Kidney (tissue), 14 donors: ENCODE measurements around the gene JDP2. TPM values are rescaled to one million over a fixed set of nuclear protein-coding genes. Genes with fewer than 3 reads are reported as not detected.

Source experiments
- DNase-seq, 5 donors: peaks; one replicate each; pipeline ENCODE4 v3.0.0-alpha.2; 2013 to 2020
- FAIRE-seq: peaks from 2 replicates; lab custom pipeline; 2012; peaks lifted over from hg19 to GRCh38; lab: Jason Lieb, UNC
- H3K27ac ChIP-seq, 2 donors: one replicate each; pipeline ENCODE4 v1.7.0; 2013; ENCODE audit warnings: low read depth in 2 of 2, low read length in 2 of 2, inconsistent platforms in 1 of 2
- H3K27me3 ChIP-seq: one replicate; pipeline ENCODE4 v1.7.1; 2013; ENCODE audit warnings: low read length, inconsistent platforms; ENCODE audit not compliant: control insufficient read depth, insufficient read depth
- H3K36me3 ChIP-seq, 3 donors: one replicate each; pipeline versions ENCODE4 v1.7.0 to v1.7.1; 2013; ENCODE audit warnings: low read length in 3 of 3, control low read depth in 1 of 3, inconsistent platforms in 1 of 3; ENCODE audit not compliant: insufficient read depth in 3 of 3, control insufficient read depth in 2 of 3
- H3K4me1 ChIP-seq, 3 donors: one replicate each; pipeline versions ENCODE4 v1.7.0 to v1.7.1; 2013; ENCODE audit warnings: low read length in 3 of 3, inconsistent platforms in 1 of 3, low read depth in 1 of 3; ENCODE audit not compliant: control insufficient read depth in 2 of 3, insufficient read depth in 2 of 3
- H3K4me3 ChIP-seq, 3 donors: one replicate each; pipeline versions ENCODE4 v1.7.0 to v1.8.1; 2013; ENCODE audit warnings: low read length in 3 of 3, control low read depth in 1 of 3, inconsistent platforms in 1 of 3
- H3K9ac ChIP-seq, 3 donors: one replicate each; pipeline versions ENCODE4 v1.7.0 to v1.7.1; 2013; ENCODE audit warnings: low read length in 3 of 3, control low read depth in 1 of 3, inconsistent platforms in 1 of 3
- H3K9me3 ChIP-seq, 3 donors: one replicate each; pipeline versions ENCODE4 v1.7.0 to v1.7.1; 2013; ENCODE audit warnings: low read length in 3 of 3, control low read depth in 1 of 3, inconsistent platforms in 1 of 3; ENCODE audit not compliant: control insufficient read depth in 2 of 3, insufficient read depth in 1 of 3
- intact Hi-C: fragments of 100-400 bp; cut with DNase I; formaldehyde crosslinking; loops from one replicate; pipeline ENCODE4 v1.11.1; 2022
- polyA plus RNA-seq: library from polyadenylated mRNA; stranded (reverse); fragments of 350-450 nt; fragmentation: Illumina TruSeq; extraction: RNeasy Lipid Tissue Mini Kit (QIAGEN cat#74804); gene quantifications from one replicate; pipeline ENCODE4 v1.2.3, GENCODE V29; 2014; ENCODE audit warnings: low read depth, low replicate concordance; ENCODE audit not compliant: insufficient read depth
- total RNA-seq: library from RNA; stranded (reverse); fragmentation: NEBNext Ultra II Directional; extraction: Animal tissue kit (Norgen Biotek cat#: 25700); gene quantifications from one replicate; pipeline ENCODE4 v1.2.1, GENCODE V29; 2021
- TF ChIP-seq, protein P1 (sequence below): IDR thresholded peaks from 3 replicates; pipeline ENCODE4 v1.5.1; 2012; ENCODE audit warnings: mild to moderate bottlenecking, moderate library complexity, borderline replicate concordance; ENCODE audit not compliant: insufficient read depth; ENCODE audit errors: extremely low read depth
- donor health status: control.
- donor health status: control.
- donor health status: control.
- donor health status: control.
- donor health status: control.
- donor health status: DM: yes; HTN: yes; CAD: no.
- donor health status: Normal renal cell carcinoma (clear cell type).

The JDP2 gene
- total and polyA plus RNA-seq, 2 donors from 2014 or later = 20.1 to 33.4 TPM

DNA sequence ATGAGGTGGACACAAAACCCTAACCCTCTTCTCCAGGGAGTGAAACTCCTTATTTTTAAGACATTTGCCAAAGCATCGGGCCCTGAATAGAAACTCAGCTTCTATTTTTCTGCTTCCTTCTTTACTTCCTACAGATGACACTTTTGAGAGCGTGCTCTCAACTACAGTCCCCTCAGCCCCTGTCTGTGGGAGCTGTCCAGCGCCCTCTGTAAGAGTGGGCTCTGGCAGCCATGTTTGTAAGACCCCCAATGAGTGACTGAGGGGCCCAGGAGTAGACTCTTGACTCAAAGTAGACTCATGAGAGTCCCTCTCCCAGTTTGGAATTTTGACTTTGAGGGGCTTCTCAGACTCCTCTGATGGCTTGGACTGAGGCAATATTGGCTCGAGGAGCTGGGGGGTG is 68.9 kb downstream of the JDP2 start:
- intact Hi-C loops = no loop called here
- no peak for DNase-seq
- H3K27ac ChIP-seq = no peak overlapping the region
- no peak overlapping the region for H3K9ac ChIP-seq
- H3K4me1 ChIP-seq = no peaks in the 10 kb centered on the region
- TF ChIP-seq, protein P1, sequence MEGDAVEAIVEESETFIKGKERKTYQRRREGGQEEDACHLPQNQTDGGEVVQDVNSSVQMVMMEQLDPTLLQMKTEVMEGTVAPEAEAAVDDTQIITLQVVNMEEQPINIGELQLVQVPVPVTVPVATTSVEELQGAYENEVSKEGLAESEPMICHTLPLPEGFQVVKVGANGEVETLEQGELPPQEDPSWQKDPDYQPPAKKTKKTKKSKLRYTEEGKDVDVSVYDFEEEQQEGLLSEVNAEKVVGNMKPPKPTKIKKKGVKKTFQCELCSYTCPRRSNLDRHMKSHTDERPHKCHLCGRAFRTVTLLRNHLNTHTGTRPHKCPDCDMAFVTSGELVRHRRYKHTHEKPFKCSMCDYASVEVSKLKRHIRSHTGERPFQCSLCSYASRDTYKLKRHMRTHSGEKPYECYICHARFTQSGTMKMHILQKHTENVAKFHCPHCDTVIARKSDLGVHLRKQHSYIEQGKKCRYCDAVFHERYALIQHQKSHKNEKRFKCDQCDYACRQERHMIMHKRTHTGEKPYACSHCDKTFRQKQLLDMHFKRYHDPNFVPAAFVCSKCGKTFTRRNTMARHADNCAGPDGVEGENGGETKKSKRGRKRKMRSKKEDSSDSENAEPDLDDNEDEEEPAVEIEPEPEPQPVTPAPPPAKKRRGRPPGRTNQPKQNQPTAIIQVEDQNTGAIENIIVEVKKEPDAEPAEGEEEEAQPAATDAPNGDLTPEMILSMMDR = no peak
- no peaks in the 10 kb centered on the region for H3K36me3 ChIP-seq
- no peaks in the 10 kb centered on the region for H3K27me3 ChIP-seq
- FAIRE-seq = no peak
- H3K4me3 ChIP-seq = no peak overlapping the region
- no peaks in the 10 kb centered on the region for H3K9me3 ChIP-seq

DNA sequence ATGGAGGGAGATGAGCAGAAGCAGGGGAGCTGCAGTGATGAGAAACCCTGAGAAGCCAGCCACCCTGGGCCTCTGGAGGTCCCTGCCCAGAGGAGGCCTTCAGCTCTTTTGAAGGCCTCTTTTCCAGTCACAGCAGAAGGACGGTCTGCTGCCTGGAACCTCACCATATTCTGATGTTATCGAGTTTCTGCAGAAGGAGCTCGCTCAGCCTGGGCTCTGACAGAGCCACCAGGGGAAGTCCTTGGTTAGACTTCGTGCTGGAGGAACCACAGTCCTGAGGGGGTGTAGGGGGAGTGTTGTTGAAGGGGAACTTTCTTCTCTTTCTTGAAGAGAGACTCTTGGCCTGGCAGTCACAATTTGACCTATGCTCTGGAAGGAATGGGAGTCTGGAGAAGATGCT is 69.4 kb downstream of the JDP2 start:
- no peak overlapping the region for H3K9ac ChIP-seq
- H3K27ac ChIP-seq = no peak overlapping the region
- no peaks in the 10 kb centered on the region for H3K4me1 ChIP-seq
- H3K36me3 ChIP-seq = no peaks in the 10 kb centered on the region
- TF ChIP-seq, protein P1 = no peak
- no peaks in the 10 kb centered on the region for H3K9me3 ChIP-seq
- H3K4me3 ChIP-seq = no peak overlapping the region
- FAIRE-seq (no peak), DNase-seq (no peak)
- intact Hi-C loops = no loop called here
- no peaks in the 10 kb centered on the region for H3K27me3 ChIP-seq

DNA sequence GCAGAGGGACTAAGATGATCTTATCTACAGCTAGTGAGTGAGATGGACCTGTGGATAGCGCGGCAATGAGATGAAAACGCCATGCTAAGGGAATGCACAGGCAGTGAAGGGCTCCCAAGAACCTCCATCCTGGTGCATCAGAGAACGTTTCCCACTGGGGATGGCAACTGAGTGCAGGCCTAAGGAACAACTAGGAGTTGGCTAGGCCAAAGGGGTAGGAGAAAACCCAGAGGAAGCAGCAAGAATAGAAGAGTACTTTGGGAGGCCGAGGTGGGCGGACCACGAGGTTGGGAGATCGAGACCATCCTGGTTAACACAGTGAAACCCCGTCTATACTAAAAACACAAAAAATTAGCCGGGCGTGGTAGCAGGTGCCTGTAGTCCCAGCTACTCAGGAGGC is 69.9 kb downstream of the JDP2 start:
- TF ChIP-seq, protein P1 = no peak
- Histone ChIP-seq H3K4me1 (no peaks in the 10 kb centered on the region), H3K27ac (no peak overlapping the region), H3K27me3 (no peaks in the 10 kb centered on the region), H3K9ac (no peak overlapping the region), H3K36me3 (no peaks in the 10 kb centered on the region), H3K9me3 (no peaks in the 10 kb centered on the region), H3K4me3 (no peak overlapping the region)
- intact Hi-C loops = no loop called here
- DNase-seq (no peak), FAIRE-seq (no peak)

DNA sequence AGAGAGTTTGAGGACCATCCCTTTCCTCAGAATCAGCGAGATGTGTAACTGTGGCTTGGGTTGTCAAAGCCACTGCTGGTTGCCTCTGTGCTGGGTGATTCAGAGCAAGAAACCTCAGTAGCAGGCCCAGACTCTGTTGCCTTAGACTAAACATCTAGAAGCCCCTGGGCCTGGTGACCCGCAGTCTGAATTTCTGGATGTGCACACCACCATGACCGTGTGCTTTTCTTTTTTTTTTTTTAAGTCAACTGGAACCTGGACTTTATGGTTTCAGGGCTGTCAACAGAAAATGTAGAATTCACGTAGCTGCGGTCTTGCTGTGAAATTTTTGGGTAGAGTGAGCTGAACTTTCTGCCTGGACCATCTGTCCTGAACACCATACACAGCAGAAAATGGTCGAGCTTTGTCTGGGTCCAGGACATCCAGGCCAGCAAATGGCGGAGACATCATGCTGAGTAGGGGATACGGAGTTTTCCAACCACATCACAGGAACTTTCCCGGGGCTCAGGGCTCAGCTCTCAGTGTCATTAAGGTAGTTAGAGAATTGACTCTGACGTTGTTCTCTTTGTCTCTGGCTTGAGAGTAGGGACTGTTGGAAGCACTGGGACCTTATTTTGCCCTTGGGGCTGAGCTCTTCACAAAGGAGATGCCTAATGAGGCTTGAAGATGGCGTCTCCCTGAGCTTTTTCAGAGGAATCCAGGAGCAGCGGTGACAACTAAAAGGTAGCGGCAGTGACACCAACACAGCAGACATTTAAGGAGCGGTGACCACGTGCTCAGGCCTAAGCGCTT is 71.5 kb downstream of the JDP2 start:
- no peak overlapping the region for H3K4me3 ChIP-seq
- intact Hi-C loops = no loop called here
- FAIRE-seq (no peak), DNase-seq (no peak)
- no peaks in the 10 kb centered on the region for H3K9me3 ChIP-seq
- no peak overlapping the region for H3K9ac ChIP-seq
- TF ChIP-seq, protein P1 = no peak
- no peaks in the 10 kb centered on the region for H3K36me3 ChIP-seq
- no peaks in the 10 kb centered on the region for H3K4me1 ChIP-seq
- H3K27me3 ChIP-seq = no peaks in the 10 kb centered on the region
- no peak overlapping the region for H3K27ac ChIP-seq
